CD14-positive monocyte (primary cell): ENCODE data around the gene GLYR1. TPM values are rescaled to one million over a fixed set of nuclear protein-coding genes. Genes with fewer than 3 reads are reported as not detected.

Experiments used
- DNase-seq, 3 donors: peaks; one replicate each; pipeline ENCODE4 v3.0.0-alpha.2; 2011 to 2022
- H2AFZ ChIP-seq: 2 replicates; pipeline ENCODE4 v1.6.0; 2012; ENCODE audit warnings: mild to moderate bottlenecking, low read depth, low read length, inconsistent platforms; ENCODE audit not compliant: insufficient read depth, poor library complexity, severe bottlenecking
- H3K27ac ChIP-seq, 2 donors: 1 replicate in 1 of 2; 2 replicates in 1 of 2; pipeline ENCODE4 v1.5.1; 2012 to 2013; ENCODE audit warnings: low read length in 2 of 2, control low read depth in 1 of 2, inconsistent platforms in 1 of 2, low read depth in 1 of 2, mild to moderate bottlenecking in 1 of 2
- H3K27me3 ChIP-seq, 2 donors: one replicate each; pipeline versions ENCODE4 v1.6.0 to v1.6.1; 2011 to 2013; ENCODE audit warnings: low read length in 2 of 2; ENCODE audit not compliant: control insufficient read depth in 2 of 2, insufficient read depth in 2 of 2
- H3K36me3 ChIP-seq, 2 donors: replicated peaks in 1 of 2; 1 replicate in 1 of 2; 2 replicates in 1 of 2; pipeline versions ENCODE4 v1.5.1 to v1.6.1; 2012 to 2013; ENCODE audit warnings: low read length in 2 of 2, control low read depth in 1 of 2, inconsistent platforms in 1 of 2, mild to moderate bottlenecking in 1 of 2; ENCODE audit not compliant: insufficient read depth in 2 of 2, control insufficient read depth in 1 of 2
- H3K4me1 ChIP-seq, 2 donors: 1 replicate in 1 of 2; 2 replicates in 1 of 2; pipeline versions ENCODE4 v1.5.1 to v1.6.1; 2012 to 2013; ENCODE audit warnings: low read length in 2 of 2, control low read depth in 1 of 2, inconsistent platforms in 1 of 2, mild to moderate bottlenecking in 1 of 2, moderate library complexity in 1 of 2; ENCODE audit not compliant: insufficient read depth in 2 of 2, control insufficient read depth in 1 of 2
- H3K4me2 ChIP-seq: replicated peaks from 2 replicates; pipeline ENCODE3; 2012; ENCODE audit warnings: low read length, moderate library complexity, mild to moderate bottlenecking; ENCODE audit not compliant: poor library complexity, severe bottlenecking; ENCODE audit errors: extremely low read depth
- H3K4me3 ChIP-seq, 3 experiments: fragments of 200-600 bp in 1 of 3; sonication (generic) in 1 of 3; replicated peaks in 1 of 3; 1 replicate in 2 of 3; 2 replicates in 1 of 3; pipeline ENCODE4 v1.5.1; 2011 to 2013; ENCODE audit warnings: low read length in 3 of 3, mild to moderate bottlenecking in 3 of 3, control low read depth in 2 of 3, low read depth in 2 of 3, inconsistent platforms in 1 of 3, moderate library complexity in 1 of 3
- H3K79me2 ChIP-seq: 2 replicates; pipeline ENCODE4 v1.6.0; 2012; ENCODE audit warnings: mild to moderate bottlenecking, control low read depth, inconsistent platforms, low read length, moderate library complexity; ENCODE audit not compliant: insufficient read depth
- H3K9ac ChIP-seq: 2 replicates; pipeline ENCODE4 v1.6.0; 2017; ENCODE audit warnings: low read length, mild to moderate bottlenecking; ENCODE audit not compliant: insufficient read depth, poor library complexity, severe bottlenecking
- H3K9me3 ChIP-seq, 2 donors: replicated peaks in 1 of 2; 1 replicate in 1 of 2; 2 replicates in 1 of 2; pipeline versions ENCODE4 v1.5.1 to v1.6.1; 2012 to 2013; ENCODE audit warnings: low read length in 2 of 2, control low read depth in 1 of 2; ENCODE audit not compliant: control insufficient read depth in 1 of 2, insufficient read depth in 1 of 2
- H4K20me1 ChIP-seq: 2 replicates; pipeline ENCODE4 v1.6.0; 2012; ENCODE audit warnings: mild to moderate bottlenecking, low read length, control low read depth, moderate library complexity; ENCODE audit not compliant: insufficient read depth
- H3K27ac Mint-ChIP-seq, 7 donors: one replicate each; pipeline ENCODE4 v1.8.0; 2020; ENCODE audit warnings: mild to moderate bottlenecking in 7 of 7, mixed read lengths in 7 of 7, moderate library complexity in 6 of 7, inconsistent platforms in 2 of 7
- H3K27me3 Mint-ChIP-seq, 3 donors: one replicate each; pipeline ENCODE4 v1.8.0; 2021 to 2022; ENCODE audit warnings: low read depth in 3 of 3, mild to moderate bottlenecking in 3 of 3, mixed read lengths in 3 of 3, moderate library complexity in 3 of 3, inconsistent platforms in 1 of 3
- H3K36me3 Mint-ChIP-seq, 2 donors: one replicate each; pipeline ENCODE4 v1.8.0; 2020; ENCODE audit warnings: mixed read lengths in 2 of 2, inconsistent platforms in 1 of 2, mild to moderate bottlenecking in 1 of 2
- H3K4me1 Mint-ChIP-seq: one replicate; pipeline ENCODE4 v1.8.0; 2020; ENCODE audit warnings: mild to moderate bottlenecking, mixed read lengths
- H3K4me3 Mint-ChIP-seq, 2 donors: one replicate each; pipeline ENCODE4 v1.8.0; 2020; ENCODE audit warnings: mild to moderate bottlenecking in 2 of 2, mixed read lengths in 2 of 2, moderate library complexity in 1 of 2
- H3K9me3 Mint-ChIP-seq, 7 donors: one replicate each; pipeline ENCODE4 v1.8.0; 2020 to 2022; ENCODE audit warnings: mixed read lengths in 7 of 7, mild to moderate bottlenecking in 6 of 7, moderate library complexity in 6 of 7, inconsistent platforms in 2 of 7
- WGBS: methylation state at CpG from one replicate; pipeline ENCODE4 v1.1.5; 2013; ENCODE audit warnings: missing lambda C conversion rate; ENCODE audit not compliant: insufficient coverage; 5-methylcytosine and 5-hydroxymethylcytosine counted together
- intact Hi-C, 2 donors: fragments of 100-400 bp; cut with micrococcal nuclease; formaldehyde crosslinking; loops; one replicate each; pipeline versions ENCODE4 v1.15.0 to v1.15.1; 2023
- polyA plus RNA-seq, 3 donors: library from polyadenylated mRNA; depleted of rRNA in 1 of 3; unstranded in 2 of 3; stranded (reverse) in 1 of 3; fragments of 300-500 nt in 2 of 3; fragments of >200 nt in 1 of 3; fragmentation: Illumina TruSeq in 2 of 3; gene quantifications; 1 replicate in 2 of 3; 2 replicates in 1 of 3; pipeline ENCODE4 v1.2.3, GENCODE V29; 2012 to 2021
- TF ChIP-seq, protein P1 (sequence below): fragments of 200-600 bp; IDR thresholded peaks from one replicate; pipeline ENCODE4 v1.8.0; 2022; ENCODE audit warnings: antibody characterized with exemption, mild to moderate bottlenecking

Gene GLYR1
- polyA plus RNA-seq, 3 donors, result 34.2 to 41.9 (median 39.3) TPM

DNA sequence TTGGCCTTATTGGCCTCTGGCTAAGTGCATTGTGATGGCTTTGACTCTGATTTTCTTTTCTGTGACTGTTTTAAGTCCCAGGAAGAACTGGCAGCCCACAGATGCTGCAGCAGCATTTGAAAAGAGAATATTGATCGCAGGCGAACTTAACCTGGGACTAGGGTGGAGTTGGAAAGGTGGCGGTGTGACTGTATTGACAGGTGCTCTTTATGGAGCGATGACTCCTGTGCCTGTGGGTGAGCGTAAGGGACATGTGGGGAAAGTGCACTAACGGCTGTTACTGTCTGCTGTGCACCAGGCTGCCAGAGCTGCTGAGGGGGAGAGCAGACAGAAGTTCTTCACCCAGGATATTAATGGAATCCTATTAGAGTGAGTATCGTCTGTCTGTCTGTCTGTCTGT, 21.4 kb upstream of the GLYR1 start:
- peaks cover 9% of the 10 kb centered on the region for H3K4me1 Mint-ChIP-seq
- Histone ChIP-seq H3K4me1 (peaks cover 0 to 3% of the 10 kb centered on the region in 2 donors), H3K27me3 (no peaks in the 10 kb centered on the region), H3K9me3 (no peaks in the 10 kb centered on the region), H3K79me2 (peaks cover 57% of the 10 kb centered on the region), H2AFZ (no peak overlapping the region), H3K4me3 (no peak overlapping the region), H3K4me2 (no peak overlapping the region), H3K9ac (no peak overlapping the region), H4K20me1 (peaks cover 70% of the 10 kb centered on the region), H3K36me3 (peaks cover 76 to 89% of the 10 kb centered on the region in 2 donors), H3K27ac (no peak overlapping the region)
- no peak for DNase-seq
- WGBS, result 100% methylated on average over 7 of the region's 7 CpGs
- H3K9me3 Mint-ChIP-seq, result no peaks in the 10 kb centered on the region
- H3K4me3 Mint-ChIP-seq, result no peak overlapping the region
- TF ChIP-seq, protein P1, sequence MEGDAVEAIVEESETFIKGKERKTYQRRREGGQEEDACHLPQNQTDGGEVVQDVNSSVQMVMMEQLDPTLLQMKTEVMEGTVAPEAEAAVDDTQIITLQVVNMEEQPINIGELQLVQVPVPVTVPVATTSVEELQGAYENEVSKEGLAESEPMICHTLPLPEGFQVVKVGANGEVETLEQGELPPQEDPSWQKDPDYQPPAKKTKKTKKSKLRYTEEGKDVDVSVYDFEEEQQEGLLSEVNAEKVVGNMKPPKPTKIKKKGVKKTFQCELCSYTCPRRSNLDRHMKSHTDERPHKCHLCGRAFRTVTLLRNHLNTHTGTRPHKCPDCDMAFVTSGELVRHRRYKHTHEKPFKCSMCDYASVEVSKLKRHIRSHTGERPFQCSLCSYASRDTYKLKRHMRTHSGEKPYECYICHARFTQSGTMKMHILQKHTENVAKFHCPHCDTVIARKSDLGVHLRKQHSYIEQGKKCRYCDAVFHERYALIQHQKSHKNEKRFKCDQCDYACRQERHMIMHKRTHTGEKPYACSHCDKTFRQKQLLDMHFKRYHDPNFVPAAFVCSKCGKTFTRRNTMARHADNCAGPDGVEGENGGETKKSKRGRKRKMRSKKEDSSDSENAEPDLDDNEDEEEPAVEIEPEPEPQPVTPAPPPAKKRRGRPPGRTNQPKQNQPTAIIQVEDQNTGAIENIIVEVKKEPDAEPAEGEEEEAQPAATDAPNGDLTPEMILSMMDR, result no peak
- peaks cover 73 to 92% of the 10 kb centered on the region in 2 donors for H3K36me3 Mint-ChIP-seq
- intact Hi-C loops, result no loop called here
- H3K27ac Mint-ChIP-seq, result no peak overlapping the region
- peaks cover 0 to 2% (median 0%) of the 10 kb centered on the region in 3 donors for H3K27me3 Mint-ChIP-seq

DNA sequence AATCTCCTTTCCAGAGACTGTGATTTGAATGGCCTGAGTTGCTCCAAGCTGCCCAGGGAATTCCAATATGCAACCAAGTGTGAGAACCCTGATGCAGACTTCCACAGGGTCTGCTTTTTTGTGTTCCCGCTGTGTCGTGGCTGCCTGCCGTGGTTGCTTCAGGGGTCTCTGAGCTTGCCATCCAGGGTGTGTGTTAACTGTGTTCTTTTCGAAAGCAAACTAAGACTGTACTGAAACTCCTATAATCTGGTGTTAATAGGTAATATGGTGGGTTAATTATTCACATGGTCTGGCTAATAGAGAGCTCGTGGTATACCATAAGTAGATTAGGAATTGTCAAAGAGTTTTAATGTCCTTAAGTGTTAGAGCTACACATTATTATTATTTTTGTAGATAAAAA, 20.9 kb upstream of the GLYR1 start:
- peaks cover 71 to 92% of the 10 kb centered on the region in 2 donors for H3K36me3 Mint-ChIP-seq
- Histone ChIP-seq H3K9me3 (no peaks in the 10 kb centered on the region), H3K79me2 (peaks cover 62% of the 10 kb centered on the region), H3K9ac (no peak overlapping the region), H2AFZ (no peak overlapping the region), H3K4me2 (no peak overlapping the region), H4K20me1 (peaks cover 75% of the 10 kb centered on the region), H3K4me1 (peaks cover under 1 to 4% of the 10 kb centered on the region in 2 donors), H3K27ac (no peak overlapping the region), H3K36me3 (peaks cover 76 to 89% of the 10 kb centered on the region in 2 donors), H3K4me3 (no peak overlapping the region), H3K27me3 (no peaks in the 10 kb centered on the region)
- H3K4me3 Mint-ChIP-seq, result no peak overlapping the region
- WGBS, result 95% methylated on average over 3 of the region's 5 CpGs
- intact Hi-C loops, result no loop called here
- peaks cover 12% of the 10 kb centered on the region for H3K4me1 Mint-ChIP-seq
- peaks cover 0 to 2% (median 0%) of the 10 kb centered on the region in 3 donors for H3K27me3 Mint-ChIP-seq
- H3K9me3 Mint-ChIP-seq, result no peaks in the 10 kb centered on the region
- TF ChIP-seq, protein P1, result no peak
- peak overlapping the region in 1 of 7 donors; percentile 49 for H3K27ac Mint-ChIP-seq
- no peak for DNase-seq
